GM18858 (cell line): ENCODE data around the gene TGFBI.

Experiments used
- ATAC-seq: cut with Tn5 transposase; IDR thresholded peaks from one replicate; pipeline ENCODE4 v1.9.1; 2021; ENCODE audit not compliant: unreplicated experiment

TGFBI gene

DNA sequence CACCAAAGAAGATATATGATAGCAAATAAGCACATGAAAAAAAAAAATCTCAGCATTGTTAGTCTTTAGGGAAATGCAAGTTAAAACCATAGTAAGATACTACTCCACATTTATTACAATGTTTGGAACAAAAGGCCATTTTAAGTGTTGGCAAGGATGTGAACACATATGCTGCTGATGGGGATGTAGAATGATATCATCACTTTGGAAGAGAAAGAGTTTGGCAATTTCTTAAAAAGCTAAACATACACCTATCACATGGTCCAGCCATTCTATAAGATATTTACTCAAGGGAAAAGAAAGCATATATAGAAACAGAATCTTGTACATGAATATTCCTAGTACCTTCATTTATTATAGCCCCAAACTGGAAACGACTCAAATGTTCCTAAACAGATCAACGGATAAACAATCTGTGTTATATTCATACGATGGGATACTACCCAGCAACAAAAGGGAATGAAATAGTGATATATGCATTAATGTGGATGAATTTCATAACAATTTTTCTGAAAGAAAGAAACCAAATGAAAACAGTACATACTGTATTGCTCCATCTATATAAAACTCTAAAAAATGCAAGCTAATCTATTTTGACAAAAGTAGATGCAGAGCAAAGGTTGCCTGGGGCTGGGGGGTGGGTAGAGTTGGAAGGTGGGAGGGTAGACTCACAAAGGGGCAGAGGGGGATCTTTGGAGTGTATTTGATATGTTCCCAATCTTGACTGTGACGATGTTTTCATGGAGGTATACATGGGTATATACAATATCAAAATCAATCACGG is 58.2 kb downstream of the TGFBI start:
- no peak for ATAC-seq

DNA sequence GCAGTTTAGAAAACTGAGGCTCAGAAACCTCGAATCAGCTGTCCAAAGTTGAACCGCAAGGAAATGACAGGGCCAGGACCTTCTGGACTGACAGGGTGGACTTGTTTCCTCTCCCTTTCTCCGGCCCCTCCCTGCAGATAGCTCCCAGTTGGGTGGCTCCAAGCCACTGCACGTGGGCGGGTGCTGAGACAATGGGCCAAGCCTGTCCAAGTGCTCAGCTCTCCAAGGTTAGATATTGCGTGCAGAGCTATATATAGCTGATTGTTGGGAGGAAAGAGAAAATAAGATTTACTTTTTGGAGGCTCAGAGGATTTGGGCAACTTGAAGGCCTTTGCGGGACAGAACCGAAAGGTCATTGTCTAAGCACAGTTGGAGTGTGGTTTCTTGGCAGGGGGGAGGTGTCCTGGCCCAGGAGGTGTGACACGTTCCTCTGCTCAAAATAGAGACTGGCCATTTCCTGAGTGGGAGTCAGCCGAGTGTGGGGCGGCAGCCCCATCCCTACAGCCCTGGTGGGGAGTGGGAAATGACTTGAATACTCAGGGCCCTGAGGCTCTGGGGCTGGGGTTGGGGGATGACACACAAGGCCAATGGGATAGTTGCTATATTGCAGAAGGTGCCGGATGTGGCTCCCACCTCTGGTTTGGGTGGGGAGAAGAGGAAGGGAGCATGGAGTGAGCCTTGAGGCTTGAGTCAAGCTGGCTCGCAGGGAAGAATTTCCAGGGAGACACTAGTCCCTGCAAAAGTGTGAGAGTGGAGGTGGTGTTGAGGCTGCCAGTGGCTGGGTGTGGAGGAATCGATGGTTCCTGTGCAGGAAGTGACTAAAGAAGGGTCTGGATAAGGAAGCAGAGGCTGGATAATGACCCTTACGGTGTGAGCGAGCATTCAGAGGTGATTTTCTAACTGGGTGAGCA is 59.4 kb downstream of the TGFBI start:
- ATAC-seq, result no peak

DNA sequence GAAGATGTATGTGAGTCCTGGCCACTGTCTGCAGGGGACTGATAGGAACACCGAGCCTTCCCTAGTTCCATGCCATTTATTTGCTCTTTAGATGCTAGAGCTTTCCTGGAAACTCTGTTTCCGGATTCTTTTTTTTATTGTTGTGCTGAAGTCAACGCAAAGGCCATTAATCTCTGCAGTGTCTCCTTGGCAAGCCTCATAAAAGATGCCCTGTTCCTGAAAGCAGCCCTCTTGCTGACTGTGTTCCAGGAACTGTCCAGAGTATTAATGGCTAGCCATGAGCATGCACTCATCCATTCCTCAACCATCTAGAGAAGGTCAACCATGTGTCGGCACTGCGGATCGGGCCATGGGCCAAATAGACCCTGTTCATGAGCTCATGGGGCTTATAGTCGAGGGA is 61.0 kb downstream of the TGFBI start:
- ATAC-seq, result no peak

DNA sequence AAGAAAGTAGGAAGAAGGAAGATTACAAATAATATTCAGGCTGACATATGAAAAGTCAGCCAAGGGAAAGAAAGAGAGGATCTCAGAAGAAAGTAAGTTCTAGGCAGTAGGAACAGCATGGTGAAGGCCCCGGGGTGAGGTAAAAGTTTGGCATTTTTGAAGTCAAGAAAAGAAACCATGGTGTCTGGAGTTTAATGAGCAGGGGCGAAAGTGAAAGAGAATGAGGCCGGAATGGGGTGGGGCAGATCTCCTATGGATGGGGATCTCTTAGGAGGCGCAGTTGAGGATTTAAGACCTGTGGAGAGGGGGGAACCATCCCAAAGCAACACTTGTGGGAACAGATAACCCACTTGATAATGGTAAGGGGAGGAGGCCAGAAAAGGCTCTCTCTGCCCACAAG is 61.5 kb downstream of the TGFBI start:
- ATAC-seq, result no peak

DNA sequence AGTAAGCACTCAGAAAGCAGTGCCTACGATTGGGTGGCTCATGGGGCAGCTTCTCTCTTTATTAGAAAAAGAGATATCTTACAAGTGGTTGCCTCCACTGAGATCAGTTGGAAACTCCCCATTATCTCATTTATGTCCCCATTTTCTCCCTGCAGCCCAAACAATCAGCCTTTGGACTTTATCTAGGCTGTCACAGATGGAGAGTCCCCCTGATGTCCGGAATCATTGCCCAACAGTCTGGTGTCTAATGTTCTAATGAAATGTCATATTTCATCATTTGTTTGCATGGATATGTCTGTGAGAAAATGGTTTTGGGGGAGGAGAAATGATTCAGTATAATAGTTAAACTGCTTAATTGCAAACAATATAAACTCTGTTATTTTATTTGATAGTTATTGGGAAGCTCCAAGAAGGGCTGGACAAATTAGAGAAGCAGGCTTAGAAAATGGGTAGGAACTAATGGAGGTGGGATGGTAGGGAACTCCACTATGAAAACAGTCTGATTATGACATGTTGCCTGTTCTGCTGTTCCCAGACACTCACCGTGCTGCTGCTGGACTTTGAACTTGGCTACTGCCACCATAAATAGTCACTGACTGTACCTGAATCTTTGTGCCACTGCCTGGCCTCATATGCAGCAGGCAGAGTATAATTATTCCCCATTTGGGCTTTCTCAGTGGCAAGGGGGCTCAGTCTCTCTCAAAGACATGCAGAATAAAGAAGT is 65.6 kb downstream of the TGFBI start:
- no peak for ATAC-seq

DNA sequence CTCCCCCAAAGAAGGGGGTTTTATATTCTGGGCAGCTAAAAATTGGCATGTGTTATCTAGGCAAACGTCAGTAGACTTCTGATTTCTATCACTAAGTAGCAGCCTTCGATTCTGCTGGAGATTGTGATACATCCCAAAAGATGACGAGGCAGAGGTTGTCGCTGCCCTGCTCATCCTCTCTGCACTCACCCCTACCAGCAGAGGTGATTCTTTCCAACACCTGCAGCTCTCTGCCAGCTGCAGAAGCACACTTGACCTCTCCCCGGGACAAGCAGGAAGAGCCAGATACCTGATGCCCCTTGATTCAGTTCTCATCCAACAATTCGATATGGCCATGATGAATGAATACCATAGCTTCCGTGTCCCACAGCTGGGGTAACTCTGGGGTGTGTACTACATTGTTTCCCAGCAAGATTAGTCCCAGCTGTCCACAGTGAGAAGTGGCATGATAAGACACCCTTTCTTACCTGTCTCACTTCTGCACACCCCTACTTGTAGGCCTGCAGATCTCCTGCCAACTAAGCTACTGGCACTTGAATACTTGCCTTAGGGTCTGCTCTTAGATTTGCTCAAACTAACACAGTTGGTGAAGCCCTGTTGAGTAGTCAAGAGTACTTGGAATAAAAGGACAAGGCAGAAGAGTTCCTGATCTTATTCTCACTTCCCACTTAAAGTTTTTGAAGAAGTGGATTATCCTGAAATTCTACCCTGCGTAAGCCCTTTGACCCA is 66.3 kb downstream of the TGFBI start:
- no peak for ATAC-seq

DNA sequence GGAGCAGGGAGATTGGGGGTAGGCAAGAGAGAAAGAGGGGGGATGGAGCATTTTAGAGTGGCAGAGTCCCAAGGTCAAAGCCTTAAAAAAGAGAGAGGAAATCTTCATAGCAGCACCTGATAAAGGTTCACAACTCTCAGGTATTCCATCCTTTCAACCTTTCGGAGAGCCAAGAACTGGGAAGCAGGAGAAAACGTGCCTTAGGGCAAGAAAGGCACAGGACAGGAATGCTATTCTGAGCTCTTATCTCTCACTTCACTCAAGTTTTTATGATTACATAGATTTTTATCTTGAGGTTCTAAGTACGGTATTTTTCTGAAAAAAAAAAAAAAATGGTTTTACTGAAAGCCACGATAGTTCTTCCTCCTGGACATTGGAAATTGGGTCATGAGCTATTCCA is 69.4 kb downstream of the TGFBI start:
- no peak for ATAC-seq

DNA sequence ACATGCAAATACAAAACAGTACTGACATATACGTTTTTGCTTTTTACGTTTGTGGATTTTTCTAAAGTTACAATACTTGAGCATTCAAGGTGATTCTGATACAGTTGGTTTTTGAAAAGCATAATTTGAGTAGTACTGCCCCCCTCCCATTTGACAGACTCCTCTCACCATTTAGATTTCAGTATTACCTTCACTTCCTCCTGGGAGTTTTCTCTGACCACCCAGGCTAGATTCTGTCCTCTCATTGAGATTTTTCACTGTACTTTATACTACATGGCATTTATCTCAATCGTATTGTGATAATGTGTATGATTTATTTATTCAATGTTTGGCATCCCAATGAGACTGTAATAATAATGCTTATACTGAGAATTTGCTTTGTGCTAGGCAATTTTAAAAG is 71.1 kb downstream of the TGFBI start:
- no peak for ATAC-seq

DNA sequence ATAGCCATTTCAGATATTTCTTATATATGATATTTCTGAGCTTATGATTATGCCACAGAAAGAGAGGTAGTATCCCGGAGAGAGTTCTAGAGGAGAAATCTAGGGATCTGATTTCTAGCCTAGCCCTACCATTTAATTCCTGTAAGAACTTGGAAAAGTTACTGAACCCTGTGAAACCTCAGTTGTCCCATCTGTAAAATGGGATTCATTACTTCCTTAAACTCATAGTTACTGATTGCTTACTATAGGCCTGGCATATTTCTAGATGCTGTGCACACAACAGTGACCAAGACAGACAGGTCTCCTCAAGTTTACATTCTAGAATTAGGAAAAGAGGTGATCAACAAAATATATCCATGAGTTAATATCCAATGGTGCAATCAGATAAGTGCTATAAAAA is 73.1 kb downstream of the TGFBI start:
- no peak for ATAC-seq

DNA sequence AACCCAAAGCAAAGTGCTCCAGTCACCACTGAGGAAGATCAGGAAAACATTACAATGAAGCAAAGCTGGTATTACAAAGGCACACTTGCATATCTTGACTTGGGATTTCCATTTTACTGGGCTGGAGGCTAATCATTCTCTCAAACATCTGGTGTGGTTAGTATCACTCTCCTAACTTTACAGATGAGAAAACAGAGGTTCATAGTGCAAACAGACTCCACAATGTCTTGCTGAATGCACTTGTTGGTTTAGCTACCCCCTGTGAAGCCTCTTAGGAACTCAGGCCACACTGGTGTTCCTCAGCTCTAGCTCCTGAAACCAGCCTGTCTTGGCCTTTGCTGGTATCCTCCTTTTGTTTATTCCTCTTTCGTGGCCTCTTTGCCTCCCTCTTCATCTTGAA is 74.3 kb downstream of the TGFBI start:
- ATAC-seq, result no peak

DNA sequence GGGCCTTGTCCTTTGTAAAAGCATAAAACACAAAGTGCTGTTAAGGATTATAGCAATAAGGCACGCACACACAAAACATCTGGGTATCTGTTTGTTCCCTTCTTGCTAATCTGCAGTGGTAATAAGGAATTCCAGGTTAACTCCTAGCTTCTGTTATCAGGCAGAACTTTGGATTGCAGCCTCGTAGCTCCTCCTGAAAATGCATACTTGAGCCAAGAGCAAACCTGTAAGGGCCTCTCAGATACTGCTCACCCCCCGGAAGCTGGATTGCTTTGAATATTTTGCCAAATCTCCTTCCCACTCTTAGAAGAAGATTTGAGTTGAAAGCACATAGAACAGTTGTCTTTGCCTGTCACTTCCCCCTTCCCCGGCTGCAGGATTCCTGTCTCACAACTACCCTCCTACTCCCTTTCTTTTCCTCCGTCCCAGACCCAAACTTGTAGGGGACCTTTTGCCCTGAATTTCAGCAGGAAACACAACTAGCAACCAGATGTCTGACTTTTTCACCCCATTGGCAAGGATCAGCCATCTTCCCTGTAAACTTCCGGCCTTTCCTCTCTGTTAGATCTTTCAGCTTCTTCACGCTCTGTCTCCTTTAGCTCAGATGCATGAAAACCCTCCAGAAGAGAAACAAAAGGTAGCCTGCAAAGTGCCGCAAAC is 75.6 kb downstream of the TGFBI start:
- ATAC-seq, result no peak

DNA sequence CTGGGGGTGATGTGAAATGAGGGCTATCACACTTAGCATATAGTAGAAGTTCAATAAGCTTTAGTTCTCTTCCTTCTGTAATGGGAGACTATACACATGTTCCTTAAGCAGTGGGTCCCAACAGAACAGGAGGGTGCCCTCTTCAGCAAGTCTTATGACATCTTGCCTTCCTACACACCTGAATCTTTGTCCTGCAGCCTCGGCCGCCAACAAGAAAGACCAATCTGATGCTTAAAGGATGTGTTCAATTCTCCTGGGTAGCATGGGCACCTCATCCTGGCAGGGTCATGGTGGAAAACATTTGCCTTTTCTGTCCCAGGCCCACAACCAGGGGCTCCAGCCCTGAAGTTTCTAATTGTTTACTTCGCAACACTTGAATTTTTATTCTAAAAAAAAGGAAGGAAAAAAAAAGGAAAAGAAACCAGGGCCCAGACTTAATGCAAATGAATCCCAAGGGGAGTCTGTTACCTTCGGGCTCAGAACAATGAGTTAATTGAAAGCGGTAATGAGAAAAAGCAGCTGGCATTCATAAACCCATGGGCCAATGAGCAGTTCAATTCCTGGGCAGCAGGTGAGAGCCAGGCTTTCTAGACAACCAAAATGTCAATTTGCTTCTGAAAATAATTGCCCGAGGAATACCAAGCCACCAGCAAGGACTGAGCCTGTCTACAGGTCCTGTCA is 77.7 kb downstream of the TGFBI start:
- no peak for ATAC-seq

DNA sequence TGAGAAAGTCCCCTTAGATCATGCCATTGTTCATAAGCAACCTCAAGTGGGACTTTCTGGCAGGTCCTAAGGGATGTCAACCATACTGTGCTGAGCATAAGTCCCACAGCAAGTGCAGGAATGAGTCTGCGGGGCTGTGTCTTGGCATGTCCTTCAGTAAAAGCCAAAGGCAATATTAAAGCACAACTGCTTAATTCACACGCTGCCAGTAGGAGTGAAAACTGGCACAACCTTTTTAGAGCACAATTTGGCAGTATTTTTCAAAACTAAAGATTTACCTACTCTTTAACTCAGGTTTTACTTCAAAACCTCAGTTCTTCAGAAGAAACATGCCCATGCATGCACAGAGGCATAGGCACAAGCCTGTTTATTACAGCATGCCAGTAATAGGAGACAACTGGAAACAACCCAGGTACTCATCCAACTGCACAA is 79.4 kb downstream of the TGFBI start:
- ATAC-seq, result no peak

DNA sequence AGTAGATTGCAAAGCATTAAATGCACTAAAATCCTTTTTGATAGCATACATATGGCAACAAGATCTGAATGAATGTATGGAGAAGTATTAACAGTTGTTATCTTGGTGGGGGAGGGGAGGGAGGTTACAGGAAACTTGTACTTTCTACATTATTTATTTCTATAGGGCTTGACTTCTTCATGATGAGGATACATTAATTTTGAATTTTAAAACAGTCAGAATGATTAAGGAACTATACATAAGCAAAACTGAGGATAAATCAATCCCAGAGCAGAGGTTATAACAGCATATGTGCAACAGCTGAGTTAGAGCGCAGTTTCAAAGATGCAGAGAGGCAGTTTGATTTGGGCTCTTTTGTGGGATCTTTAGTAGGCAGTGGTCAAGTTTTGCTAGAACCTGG is 80.0 kb downstream of the TGFBI start:
- ATAC-seq, result no peak

DNA sequence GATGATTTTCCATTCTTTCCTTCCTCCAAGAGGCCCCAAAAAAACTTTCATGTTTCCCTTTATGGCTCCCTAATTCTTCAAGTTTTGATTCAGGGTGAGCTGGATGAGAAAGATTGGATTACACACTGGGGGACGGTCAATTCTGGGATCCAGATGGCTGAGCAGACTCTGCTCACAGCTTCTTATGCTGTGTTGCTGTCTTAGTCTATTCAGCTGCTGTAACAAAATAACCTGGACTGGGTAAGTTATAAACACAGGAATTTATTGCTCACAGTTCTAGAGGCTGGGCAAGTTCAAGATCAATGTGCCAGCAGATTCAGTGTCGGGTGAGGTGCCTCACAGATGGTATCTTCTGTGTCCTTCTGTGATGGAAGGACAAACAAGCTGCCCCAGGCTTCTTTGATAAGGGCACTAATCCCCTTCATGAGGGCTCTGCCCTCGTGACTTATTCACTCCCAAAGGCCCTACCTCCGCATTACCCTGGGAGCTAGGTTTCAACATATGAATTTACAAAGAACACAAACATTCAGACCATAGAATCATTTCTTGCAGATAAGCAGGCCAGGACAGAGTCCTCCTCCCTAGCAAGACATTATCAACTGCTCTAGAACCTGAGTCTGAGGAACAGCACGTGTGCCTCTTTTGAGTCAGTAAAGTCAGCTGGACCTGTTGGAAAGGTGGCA is 80.8 kb downstream of the TGFBI start:
- ATAC-seq, result no peak
